NCI-H2171 treated with DMSO at 0.1 percent for 48 hours (cell line): ENCODE measurements around the gene EML4.
"Not testable (repeated sequence)": the region's sequence is repeated elsewhere in the genome, so short reads cannot be mapped to it uniquely, and the experiment has no call there.

Experiments used
- DNase-seq: peaks from one replicate; lab custom pipeline; 2025; lab: John Stamatoyannopoulos, UW

The EML4 gene

DNA sequence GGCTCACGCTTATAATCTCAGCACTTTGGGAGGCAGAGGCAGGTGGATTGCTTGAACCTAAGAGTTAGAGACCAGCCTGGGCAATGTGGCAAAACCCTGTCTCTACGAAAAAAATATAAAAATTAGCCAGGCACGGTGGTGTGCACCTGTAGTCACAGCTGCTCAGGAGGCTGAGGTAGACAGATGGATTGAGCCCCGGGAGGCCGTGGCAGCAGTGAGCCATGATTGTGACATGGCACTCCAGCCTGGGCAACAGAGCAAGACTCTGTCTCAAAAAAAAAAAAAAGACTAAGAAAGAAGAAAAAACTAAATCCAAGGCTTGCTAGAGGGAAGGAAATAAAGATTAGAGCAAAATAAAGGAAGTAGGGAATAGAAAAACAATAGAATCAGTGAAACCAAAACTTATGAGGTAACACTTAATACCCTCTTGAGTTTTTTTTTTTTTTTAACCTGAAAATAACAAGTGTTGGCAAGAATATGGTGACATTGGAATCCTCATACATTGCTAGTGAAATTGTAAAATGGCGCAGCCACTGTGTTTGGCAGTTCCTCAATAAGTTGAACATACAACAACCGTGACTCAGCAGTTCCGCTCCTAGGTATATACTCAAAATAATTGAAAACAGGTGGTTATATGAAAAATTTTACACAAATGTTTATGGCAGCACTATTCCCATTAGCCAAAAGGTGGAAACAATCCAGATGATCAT is 85.2 kb downstream of the EML4 start:
- no peak for DNase-seq

DNA sequence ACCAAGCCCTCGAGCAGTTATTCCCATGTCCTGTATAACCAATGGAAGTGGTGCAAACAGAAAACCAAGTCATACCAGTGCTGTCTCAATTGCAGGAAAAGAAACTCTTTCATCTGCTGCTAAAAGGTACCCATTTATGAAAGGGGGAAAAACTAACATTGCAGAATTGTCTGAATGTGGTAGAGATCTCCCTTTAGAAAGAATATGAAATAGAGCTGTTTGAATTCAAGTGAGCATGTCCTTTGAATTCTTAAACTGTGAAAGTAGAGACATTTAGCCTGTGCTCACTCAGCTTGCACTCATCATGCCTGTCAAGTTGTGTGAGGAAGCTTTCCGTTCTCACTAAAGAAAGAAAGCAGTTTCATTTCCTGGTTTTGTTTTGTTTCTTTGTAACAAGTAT is 87.4 kb downstream of the EML4 start:
- no peak for DNase-seq

DNA sequence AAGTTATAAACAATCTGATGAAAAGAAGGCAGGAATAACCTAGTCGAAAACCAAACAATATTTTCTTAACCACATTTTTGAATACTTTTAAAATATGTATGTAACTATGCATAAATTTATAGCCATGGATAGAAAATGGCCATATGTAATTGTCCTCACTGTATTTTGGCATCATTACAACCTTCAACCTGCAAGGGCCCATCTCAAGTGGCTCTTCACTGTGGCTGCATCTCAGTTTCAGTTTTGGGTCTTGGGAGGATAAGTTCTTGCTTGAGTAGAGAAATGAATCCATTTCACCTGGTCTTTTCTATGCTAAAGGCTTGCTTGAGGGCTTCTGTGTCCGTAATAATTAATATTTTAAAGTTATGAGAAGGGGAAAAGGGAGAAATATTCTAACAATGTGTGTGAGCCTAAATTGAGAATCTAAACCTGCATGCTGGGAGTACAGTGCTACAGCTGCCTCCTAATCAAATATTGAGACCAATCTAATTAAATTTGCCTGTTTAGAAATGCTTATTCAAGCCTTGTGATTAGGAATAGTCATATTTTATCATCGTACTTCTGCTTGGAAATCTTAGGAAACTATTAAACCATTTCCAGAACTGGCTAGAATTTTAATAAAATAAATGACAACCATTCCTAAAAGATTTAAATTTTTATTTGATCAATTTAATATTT is 92.5 kb downstream of the EML4 start:
- no peak for DNase-seq

DNA sequence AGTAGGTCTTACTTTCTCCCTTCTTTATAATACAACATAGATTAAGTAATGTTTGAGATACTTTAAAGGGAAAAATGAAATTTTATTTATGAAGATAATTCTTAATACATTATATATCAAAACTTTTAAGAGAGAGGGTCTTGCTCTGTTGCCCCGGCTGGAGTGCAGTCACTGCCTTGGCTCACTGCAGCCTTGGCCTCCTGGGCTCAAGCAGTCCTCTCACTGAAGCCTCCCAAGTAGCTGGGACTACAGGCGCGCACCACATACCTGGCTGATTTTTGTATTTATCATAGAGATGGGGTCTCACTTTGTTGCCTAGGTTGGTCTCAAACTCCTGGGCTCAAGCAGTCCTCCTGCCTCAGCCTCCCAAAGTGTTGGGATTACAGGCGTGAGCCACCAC is 97.1 kb downstream of the EML4 start:
- DNase-seq = no peak

DNA sequence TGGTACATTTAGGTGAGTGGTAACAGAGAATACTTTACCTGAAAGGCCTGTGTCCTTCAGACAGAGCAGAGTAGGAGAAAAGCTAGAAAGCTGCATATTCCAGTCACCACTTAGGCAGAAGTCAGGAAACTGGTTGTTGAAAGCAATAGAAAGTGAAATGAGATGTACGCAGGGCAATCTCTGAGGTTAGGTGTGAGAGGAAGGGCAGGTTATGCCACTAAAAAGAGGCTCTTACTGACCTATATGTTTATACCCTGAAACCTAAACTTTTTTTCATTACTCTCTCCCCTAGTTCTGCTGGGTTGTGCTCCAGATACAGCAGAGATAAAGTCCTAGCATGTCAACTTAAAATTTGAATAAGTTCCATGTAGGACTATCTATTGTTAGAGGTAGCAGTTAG is 98.4 kb downstream of the EML4 start:
- no peak for DNase-seq

DNA sequence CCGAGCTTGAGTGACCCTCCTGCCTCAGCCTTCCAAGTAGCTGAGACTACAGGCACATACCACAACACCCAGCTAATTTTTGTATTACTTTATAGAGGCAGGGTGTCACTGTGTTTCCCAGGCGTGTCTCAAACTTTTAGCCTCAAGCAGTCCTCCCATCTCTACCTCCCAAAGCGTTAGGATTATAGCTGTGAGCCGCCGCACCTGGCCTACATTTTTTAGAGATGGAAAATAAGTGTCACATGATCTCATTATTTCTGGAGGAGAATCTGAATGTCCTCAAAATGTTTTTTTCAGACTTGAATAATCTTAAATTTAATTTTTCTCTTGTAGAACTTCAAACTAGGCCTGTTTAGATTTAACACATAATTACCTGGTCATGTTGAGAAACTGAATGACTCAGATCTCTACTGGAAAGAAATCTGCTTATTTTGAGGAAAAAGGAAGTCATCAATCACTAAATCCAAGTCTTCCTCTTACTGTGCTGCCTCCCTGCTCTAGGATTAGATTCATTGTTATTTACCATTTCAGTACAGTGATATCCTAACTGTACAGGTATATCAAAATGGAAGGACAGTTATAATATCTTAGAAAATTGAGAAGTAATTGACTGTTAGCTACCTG is 99.5 kb downstream of the EML4 start:
- no peak for DNase-seq

DNA sequence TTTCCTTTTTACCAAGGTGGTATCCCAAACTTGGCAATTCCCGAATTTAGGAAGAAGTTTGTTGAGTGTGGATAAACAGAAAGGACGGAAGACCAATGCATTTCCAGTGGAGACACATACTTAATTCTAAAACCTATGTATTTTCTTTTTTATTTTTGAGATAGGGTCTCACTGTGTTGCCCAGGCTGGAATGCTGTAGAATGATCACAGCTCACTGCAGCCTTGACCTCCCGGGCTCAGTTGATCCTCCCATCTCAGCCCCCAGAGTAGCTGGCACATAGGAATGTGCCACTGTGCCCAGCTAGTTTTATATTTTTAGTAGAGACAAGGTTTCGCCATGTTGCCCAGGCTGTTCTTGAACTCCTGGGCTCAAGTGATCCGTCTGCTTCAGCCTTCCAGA is 101.6 kb downstream of the EML4 start:
- no peak for DNase-seq

DNA sequence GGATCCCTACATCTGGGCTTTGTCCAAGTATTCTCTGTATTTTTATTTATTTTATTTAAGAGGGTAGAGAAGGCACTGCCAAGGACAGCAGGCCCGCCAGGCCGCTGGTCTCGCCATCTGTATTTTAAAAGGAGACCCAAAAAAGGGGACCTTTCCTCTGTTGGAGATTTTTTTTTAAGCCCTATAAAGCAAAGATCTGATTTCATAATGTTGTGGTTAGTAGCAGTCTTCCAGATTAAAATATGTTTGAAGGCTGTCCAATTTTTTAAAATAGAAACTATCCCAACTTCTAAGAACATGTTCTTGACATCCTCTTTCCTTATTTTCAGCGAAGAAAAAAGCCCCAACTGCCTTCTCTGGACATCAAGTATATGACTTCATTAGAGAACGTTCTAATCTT is 102.1 kb downstream of the EML4 start:
- DNase-seq = not testable (repeated sequence)

DNA sequence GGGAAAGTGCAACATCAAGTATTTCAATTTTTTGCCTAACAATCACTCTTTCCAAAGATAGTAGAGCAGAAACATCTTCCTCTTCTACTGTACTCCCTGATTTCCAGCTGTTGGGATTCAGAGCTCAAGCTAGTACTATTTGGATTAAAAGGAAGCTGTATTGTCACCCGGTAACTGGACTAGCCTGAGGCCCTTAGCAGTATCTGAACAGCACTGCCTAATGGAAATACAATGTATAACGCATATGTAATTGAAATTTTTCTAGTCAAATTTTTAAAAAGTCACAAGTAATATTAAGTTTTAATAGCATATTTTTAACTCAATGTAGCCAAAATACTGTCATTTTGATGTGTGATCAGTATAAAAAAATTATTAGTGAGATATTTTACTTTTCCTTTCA is 105.7 kb downstream of the EML4 start:
- no peak for DNase-seq

DNA sequence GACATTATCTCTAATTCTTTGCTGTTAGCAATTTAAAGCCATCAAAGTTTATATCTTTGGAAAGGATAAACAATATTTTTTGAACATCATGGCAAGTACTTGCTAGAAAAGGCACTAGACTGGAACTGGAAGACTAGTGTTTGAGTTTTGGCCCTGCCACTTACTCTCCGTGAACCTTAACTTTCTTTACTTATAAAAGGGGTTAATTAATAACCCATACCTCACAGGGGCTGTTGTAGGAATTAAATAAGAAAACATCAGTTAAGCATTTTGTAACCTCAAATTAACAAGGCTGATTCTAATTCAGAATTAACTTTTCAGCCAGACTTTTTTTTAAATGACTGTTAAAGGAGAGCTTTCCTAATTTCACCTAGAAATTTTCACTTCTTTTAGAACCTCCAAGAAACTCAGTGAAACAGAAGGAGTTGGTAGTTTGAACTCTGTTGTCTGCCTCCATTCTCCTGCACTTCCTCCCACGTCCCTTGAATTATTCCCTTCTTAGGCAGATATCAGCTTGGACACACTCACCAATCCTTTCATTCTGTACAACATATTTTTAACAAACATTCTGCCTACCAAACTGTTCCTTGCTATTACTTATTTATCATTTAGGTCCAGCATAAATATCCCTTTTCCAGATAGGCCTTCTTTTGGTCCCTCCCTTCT is 112.4 kb downstream of the EML4 start:
- no peak for DNase-seq

DNA sequence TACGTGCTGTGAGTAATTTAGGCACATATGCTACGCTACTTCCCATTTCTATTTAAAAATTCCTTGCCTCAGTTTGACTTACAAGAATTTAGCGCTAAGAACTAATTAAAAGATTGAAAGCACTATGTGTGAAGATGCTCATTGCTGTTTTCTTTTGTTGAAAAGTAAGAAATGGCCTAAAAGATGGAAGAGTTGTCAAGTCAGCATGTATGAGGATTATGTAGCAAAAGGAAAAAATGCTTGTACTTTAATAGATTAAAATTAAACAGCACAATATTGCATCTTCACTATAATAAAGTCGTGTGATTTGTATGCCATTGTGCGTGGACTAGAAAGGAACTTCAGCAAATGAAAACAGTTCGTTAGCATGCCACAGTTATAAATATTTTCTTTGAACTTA is 114.9 kb downstream of the EML4 start:
- DNase-seq = no peak

DNA sequence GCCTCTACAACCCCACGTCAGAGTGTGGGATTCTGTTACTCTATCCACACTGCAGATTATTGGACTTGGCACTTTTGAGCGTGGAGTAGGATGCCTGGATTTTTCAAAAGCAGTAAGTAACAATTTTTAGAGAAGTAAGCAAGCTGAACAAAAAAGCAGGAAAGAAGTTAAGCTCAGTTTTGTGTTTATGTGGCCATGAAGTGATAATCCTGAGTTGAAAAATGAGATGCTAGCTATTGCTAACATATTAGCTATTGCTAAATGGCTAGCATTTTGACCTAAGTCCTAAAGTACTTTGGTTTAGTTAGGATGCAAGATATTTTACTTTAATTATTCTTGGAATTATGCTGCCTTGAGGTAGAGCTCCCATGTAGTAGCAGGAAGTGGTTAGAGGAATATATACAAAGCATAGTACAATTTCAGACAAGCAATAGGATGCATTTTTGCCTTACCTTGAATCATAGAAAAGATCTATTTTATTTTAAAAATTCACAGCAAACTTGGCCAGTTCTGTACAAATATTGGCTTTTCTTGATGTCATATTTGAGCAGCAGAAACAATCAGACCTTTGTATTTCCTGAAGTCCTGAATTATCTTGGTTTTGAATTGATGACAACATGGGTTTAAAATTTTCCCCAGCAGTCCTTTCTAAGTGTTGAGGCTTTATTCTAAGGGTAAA is 117.3 kb downstream of the EML4 start:
- DNase-seq = no peak

DNA sequence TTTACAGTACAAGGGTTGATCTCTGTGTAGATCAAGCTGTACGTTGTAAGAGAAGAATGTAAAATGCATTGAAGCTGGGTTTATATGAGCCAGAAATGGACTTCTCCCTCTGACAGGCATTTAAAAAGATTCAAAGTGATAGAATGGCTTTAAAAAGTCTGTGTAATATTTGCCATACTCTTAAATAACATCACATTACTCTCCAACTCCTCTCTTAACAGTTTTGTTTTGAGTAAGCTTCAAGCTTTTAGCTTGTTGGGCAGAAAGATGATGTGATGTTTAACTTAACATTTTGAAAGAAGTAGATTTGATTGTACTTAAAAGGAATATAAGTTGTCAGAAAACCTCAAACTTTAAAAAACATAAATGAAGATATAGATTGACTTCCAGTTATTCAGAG is 119.7 kb downstream of the EML4 start:
- no peak for DNase-seq

DNA sequence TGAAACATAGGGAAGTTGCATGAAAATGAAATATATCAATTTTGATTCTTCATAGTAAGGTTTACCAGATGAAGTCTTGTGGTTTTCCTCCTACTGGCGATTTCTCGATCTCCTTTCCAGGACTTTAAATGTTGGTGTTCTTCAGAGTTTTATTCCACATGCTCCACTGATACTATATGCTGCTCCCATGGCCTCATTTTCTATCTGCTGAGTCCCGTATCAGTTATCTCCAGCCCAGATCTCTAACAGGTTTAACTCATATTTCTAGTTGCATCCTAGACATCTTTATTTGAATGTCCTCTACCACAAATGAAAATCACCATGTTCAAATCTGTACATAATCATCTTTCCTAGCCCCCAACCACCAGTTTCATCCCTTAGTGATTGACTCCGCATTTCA is 120.1 kb downstream of the EML4 start:
- DNase-seq = no peak

DNA sequence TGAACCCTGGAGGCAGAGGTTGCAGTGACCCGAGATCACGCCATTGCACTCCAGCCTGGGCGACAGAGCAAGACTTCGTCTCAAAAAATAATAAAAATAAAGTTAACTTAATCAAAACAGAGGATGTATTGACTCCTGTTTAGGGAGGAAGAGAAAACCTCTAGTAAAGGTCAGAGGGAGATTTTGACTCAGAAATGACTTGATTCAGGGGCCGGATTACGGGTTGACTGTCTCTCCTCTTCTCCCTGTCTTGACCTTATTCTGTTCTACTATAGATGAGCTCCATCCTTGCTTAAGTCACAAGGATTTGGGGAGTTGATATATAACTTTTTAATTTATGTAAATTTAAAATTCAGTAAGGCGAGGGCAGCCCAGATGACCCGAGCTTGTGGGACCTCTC is 120.9 kb downstream of the EML4 start:
- DNase-seq = no peak

DNA sequence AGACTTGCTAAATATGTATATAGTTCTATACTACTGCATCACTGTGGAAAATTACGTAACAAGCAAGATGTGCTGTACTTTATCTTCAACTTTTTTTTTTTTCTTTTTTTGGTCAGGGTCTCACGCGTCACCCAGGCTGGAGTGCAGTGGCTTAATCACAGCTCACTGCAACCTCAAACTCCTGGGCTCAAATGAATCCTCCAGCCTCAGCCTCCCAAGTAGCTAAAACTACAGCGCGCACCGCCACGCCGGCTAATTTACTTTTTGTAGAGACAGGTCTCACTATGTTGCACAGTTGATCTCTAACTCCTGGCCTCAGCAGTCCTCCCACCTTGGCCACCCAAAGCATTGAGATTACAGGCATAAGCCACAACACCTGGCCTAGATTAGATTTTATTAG is 123.9 kb downstream of the EML4 start:
- DNase-seq = no peak

DNA sequence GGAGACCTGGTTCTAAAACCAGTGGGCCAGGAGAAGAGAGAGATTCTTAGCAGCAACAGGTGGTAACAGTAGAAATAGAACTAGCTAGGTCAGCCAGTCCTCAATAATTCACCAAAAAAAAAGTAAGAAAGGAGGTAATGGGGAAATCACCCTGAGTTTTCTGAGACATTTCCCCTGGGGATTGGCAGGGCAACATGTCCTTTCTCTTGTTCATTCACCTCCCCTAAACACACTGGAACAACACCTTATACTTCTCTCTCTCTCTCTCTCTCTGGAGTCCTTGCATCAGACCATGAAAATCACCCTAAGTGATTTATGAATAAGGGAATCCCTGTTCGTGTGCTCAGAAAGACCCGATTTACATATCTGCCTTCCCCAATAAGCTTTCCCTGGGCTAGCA is 127.1 kb downstream of the EML4 start:
- DNase-seq = no peak

DNA sequence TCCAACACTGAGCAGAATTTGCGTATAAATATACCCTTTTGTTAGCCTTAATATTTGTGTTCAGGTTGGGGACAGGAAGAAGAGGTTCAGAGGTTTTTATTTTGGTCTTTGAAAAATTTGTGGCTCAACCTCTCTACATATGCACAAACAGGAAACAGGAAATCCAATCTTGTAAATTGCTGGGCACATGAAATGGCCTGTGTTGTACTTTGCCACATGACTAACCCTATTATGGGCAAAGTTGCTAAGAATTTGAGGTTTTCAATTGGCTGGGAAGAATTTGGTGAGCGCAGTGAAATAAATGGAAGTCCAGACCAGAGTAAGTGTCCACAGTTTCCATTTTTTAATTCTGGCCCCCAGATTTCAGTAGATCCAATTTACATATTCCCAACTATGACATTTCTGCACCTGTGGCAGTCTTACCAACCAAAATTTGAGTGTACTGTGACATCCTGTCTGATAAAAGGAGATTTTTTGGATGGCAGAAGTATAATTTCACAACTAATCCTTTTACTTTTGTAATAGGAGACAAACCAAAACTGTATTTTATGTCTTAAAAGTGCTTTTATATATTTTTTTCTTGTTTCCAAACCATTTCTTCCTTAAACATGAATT is 128.3 kb downstream of the EML4 start:
- no peak for DNase-seq

DNA sequence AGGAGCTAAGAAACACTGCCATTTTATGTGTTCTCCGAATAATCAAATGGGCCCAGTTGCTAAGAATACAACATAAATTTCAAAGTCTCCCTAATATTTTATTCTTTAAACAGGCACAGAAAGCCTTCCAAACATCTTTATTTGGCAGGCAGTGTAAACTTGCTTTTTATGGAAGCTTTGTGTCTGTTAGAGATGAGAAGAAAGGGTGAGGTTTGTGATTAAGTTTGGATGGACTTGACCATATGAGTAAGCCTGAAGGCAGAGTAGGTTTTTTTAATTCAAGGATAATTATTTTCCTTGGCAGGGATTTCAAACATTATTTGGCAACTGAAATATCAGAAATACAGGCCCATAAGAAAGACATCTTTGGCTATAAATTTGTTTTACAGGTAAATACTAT is 129.0 kb downstream of the EML4 start:
- no peak for DNase-seq

DNA sequence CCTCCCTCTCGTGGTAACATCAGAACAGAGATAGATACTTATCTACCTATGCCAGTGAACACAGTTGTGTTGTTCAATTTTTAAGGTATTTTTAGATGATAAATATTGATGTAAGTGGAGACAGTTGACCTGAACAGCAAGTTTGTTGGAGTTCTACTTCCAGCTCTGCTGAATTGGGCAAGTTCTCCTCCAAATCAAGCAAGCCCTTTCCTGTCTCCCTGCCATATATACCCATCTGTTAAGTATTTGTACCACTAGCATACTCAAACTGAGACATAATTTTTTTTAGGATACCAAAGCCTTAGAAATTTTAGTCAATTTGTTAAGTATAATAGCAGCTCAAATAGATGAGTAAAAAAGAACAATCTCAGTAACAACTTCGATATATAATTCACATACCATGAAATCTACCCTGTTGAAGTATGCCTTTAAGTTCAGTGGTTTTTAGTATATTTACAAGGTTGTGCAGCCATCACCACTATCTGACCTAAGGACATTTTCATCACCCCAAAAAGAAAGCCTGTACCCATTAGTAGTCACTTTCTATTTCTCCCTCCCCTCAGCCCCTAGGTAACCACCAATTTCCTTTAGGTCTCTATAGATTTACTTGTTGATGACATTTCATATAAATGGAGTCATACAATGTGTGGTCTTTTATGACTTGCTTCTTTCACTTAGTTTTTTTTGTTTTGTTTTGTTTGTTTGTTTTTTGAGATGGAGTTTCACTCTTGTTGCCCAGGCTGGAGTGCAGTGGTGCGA is 130.0 kb downstream of the EML4 start:
- no peak for DNase-seq

DNA sequence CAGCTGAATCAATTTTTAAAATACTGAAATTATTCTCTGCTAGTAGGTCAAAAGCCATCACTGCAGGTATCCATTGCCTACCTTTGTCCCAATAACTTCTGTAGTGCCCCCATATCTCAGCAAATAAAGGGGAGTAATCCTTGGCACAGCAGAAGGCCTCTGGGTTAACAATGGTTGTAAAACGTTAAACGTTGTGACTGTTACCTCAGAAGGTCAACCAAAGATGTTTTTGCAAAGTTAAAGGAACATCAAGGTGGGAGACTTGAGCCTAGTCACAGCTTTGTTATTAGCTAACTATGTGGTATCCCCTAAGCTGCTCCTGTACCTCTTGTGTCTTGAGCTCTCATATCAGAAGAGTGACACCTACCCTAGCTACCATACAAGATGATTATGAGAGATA is 131.4 kb downstream of the EML4 start:
- DNase-seq = no peak
